Spleen (tissue), 7 donors: ENCODE measurements around the gene SLN.
"Not testable (repeated sequence)": the region's sequence is repeated elsewhere in the genome, so short reads cannot be mapped to it uniquely, and the experiment has no call there.

Experiments
- CTCF ChIP-seq, 11 experiments: fragments of 200-600 bp in 7 of 11; fragments of 450-650 bp in 4 of 11; sonication (generic) in 4 of 11; IDR thresholded peaks in 8 of 11; conservative IDR thresholded peaks in 3 of 11; 1 replicate in 7 of 11; 2 replicates in 4 of 11; pipeline versions ENCODE4 v1.4.0 to v1.8.0; 2016 to 2021; ENCODE audit warnings: antibody characterized with exemption in 11 of 11, inconsistent platforms in 4 of 11, mild to moderate bottlenecking in 1 of 11
- POLR2A ChIP-seq, 3 donors: fragments of 450-650 bp; IDR thresholded peaks; one replicate each; pipeline ENCODE4 v1.5.1; 2017; ENCODE audit warnings: antibody characterized with exemption in 3 of 3, mild to moderate bottlenecking in 1 of 3
- POLR2AphosphoS5 ChIP-seq, 3 donors: sonication (generic); formaldehyde crosslinking; IDR thresholded peaks; one replicate each; pipeline ENCODE4 v1.5.1; 2017; ENCODE audit warnings: antibody characterized with exemption in 3 of 3
- donor health status: DM: no; HTN: no; CAD: no; lungs with moderate emphysema.
- donor health status: DM: no; HTN: no; CAD: no.
- donor health status: DM: no; HTN: no; CAD: no.

DNA sequence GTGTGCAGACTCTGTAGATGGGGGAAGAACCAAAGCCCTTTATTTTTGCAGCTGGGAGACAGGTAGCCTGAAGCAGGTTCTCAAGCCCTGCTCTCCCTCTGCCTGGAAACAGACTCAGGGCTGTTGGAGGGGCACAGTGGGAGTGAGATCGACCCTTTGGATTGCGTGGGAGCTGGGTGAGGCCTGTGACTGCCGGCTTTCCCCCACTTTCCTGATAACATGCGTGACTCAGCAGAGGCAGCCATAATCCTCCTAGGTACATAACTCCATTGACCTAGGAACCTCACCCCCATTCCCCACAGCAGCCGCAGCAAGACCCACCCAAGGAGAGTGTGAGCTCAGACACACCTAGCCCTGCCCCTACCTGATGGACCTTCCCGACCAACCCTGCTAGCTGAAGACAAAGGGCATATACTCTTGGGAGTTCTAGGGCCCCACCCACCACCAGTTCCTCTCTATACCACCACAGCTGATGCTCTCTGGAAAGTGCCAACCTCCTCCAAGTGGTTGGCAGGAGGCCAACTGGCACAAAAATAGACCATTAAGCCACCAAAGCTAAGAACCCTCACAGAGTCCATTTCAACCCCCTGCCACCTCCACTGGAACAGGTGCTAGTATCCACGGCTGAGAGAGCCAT lies 47.0 kb upstream of the SLN start:
- TF ChIP-seq POLR2A (IDR thresholded peaks at IDR 0.05); POLR2AphosphoS5 (IDR thresholded peaks at IDR 0.05); CTCF (IDR thresholded peaks at IDR 0.05 in 8 of 11, conservative IDR thresholded peaks at IDR 0.05 in 3 of 11): not testable (repeated sequence)
